CD4-positive, alpha-beta T cell treated with Interleukin-17A for 1 hour (primary cell): ENCODE results near the gene LRRC56.
A peak's percentile ranks its signal among the peaks of the same experiment; 100 is the strongest.

Experiments
- DNase-seq: peaks from one replicate; pipeline ENCODE4 v3.0.0-alpha.2; 2020

LRRC56 gene

DNA sequence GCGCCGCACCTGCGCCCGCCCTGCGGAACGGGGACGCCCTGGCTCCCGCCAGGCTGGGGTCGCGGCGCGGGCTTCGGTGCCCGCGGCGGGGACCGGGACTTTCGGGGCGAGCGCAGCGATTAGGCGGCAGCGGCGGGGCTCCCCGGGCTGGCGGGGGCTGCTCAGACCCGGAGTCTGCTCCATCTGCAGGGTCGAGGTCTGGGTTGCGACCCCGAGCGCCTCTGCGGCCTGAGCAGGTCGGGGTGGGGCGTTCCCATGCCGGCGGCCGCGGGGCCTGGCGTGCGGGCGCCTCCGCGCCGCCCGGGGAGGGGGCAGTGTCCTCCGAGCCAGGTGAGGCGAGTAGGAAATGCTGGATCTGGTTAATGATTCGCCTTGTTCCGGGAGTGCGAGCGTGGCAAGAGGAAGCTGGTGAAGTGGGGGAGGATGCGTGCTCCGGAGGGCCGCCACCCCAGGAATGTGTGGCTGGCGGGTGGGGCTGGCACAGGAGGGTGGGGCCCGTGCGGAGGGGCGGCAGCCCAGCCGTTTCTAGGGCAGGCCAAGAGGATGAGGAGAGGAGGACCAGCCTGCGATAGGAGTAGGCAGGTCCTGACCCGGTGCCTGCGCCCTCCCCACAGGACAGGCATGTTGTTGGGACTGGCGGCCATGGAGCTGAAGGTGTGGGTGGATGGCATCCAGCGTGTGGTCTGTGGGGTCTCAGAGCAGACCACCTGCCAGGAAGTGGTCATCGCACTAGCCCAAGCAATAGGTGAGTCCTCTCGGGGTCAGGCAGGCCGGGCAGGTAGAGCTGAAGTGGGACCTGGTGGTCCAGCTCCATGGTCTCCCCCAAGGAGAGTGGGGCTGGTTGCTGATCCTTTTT is 24.0 kb downstream of the LRRC56 start:
- DNase-seq, result peak; percentile 23

DNA sequence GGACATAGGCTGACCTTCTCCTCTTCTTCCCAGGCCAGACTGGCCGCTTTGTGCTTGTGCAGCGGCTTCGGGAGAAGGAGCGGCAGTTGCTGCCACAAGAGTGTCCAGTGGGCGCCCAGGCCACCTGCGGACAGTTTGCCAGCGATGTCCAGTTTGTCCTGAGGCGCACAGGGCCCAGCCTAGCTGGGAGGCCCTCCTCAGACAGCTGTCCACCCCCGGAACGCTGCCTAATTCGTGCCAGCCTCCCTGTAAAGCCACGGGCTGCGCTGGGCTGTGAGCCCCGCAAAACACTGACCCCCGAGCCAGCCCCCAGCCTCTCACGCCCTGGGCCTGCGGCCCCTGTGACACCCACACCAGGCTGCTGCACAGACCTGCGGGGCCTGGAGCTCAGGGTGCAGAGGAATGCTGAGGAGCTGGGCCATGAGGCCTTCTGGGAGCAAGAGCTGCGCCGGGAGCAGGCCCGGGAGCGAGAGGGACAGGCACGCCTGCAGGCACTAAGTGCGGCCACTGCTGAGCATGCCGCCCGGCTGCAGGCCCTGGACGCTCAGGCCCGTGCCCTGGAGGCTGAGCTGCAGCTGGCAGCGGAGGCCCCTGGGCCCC is 24.8 kb downstream of the LRRC56 start:
- DNase-seq, result no peak

DNA sequence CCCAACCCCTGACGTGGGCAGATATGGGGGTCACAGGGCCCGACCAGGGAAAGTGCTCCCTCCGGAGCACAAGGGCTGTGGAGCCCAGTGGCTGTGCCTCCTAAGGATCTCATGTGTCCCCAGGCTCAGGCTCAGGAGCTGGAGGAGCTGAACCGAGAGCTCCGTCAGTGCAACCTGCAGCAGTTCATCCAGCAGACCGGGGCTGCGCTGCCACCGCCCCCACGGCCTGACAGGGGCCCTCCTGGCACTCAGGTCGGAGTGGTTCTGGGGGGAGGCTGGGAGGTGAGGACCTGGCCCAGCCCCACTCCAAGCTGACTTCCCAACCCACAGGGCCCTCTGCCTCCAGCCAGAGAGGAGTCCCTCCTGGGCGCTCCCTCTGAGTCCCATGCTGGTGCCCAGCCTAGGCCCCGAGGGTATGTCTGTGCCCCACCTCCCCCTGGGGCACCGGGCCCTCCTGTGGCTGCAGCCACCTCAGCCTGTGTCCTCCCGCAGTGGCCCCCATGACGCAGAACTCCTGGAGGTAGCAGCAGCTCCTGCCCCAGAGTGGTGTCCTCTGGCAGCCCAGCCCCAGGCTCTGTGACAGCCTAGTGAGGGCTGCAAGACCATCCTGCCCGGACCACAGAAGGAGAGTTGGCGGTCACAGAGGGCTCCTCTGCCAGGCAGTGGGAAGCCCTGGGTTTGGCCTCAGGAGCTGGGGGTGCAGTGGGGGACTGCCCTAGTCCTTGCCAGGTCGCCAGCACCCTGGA is 25.9 kb downstream of the LRRC56 start:
- no peak for DNase-seq

DNA sequence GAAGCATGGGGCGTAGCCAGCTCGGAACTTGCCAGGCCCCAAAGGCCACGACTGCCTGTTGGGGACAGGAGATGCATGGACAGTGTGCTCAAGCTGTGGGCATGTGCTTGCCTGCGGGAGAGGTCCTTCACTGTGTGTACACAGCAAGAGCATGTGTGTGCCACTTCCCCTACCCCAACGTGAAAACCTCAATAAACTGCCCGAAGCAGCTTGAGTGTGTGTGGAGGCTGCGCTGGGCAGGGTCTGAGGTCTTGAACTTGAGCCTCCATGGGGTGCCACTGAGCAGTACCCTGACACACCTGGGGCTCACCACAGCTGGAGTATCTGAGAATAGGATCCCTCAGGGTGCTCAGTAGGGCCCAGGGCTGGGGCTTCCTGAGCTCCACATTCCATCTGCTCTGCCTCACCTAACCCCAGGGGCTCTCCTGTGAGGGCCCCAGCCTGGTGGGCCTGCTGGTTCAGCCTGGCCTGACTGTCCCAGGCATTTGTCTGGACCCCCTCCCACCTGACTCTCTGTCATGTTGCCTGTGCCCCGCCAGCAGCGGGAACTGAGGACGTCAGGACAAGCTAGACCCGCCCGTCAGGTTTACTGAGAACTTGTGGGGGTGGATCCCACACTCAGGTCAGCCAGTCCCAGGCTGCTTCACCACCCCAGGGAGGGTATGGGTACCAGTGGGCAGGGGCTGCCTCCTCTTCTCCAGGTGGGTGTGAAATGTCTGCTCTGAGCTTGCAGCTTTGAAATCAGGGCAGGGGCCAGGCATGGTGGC is 26.7 kb downstream of the LRRC56 start:
- DNase-seq, result no peak

DNA sequence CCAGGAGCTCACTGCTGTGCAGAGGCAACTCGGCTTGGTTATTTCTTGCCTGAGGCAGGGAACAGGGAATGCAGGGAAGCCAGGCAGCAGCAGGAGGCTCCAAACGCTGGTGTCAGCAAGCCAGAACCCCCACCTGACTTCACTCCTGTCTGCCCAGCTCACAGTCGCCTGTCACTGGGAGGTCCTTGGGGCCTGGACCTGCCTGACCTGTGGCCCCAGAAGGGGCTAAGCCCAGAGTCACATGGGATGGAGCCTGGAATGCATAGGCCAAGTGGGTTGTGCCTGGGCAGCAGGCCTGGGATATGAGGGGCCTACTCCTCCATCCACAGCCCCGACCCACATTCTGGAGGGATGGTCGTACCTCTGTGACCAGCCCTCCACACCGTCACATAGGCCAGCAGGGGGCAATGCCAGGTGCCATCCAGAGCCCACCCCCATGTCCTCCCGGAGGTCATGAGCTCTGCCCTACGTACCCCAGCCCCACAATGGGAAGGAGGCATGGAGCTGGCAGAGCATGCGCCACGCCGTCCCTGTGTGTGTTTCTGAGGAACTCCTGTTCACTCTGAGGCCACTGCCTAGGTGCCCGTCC is 28.7 kb downstream of the LRRC56 start:
- no peak for DNase-seq

DNA sequence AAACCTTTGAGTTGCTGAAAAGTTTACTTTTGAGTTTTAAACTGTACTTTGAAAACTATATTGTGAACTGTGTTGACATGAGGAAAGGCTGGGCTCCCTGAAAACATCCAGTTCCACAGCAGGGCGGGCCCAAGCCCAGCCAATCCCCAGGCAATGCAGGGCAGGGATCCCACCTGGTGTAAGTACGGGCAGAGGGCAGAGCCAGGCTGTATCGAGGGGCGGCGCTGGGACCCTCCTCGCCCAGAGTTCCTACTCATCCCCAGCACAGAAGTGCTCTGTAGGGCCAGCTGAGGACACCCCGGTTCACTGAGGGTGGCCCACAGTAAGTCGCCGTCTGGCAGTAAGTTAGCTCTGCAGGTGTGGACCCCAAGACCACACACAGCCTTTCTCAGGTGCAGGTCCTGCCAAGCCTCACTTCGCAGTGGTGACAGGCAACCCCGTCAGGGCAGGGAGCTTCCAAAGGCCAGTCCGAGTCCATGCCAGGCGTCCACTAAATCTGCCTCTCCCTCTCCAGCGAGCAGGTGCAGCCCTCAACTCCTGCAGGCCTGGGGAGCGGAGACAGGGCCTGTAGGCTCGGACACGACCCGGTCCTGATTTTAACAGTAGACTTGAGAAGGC is 29.8 kb downstream of the LRRC56 start:
- no peak for DNase-seq

DNA sequence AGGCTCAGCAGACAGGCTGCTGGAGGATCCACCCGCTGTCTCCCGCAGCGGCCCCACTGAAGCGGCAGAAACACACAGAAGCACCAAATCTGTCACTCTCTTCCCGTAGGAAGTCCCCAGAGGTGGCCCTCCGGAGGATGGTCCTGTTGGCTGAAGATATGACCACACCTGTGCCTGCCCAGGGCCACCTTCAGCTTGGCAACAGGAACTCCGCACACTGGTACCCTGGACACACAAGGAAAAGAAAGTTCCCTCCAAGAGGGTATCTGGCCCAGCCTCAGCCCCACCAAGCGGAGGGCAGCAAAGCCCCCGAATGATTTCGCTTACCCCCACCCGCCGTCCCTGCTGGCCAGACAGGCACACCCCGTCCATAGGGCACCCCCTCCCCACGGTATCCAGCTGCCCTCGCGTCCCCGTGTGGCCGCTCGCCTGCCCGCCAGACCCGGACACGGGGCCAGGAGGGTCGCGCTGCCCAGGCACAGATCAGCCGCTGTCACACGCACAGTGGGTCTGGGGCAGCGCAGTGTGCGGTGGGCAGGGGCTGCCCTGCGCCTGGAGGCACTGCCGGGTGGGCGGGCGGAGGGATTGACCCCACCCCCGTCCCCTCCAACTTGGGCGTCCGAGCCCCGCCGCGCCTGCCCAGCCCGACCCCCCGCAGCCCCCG is 30.4 kb downstream of the LRRC56 start:
- DNase-seq, result peak; percentile 21

DNA sequence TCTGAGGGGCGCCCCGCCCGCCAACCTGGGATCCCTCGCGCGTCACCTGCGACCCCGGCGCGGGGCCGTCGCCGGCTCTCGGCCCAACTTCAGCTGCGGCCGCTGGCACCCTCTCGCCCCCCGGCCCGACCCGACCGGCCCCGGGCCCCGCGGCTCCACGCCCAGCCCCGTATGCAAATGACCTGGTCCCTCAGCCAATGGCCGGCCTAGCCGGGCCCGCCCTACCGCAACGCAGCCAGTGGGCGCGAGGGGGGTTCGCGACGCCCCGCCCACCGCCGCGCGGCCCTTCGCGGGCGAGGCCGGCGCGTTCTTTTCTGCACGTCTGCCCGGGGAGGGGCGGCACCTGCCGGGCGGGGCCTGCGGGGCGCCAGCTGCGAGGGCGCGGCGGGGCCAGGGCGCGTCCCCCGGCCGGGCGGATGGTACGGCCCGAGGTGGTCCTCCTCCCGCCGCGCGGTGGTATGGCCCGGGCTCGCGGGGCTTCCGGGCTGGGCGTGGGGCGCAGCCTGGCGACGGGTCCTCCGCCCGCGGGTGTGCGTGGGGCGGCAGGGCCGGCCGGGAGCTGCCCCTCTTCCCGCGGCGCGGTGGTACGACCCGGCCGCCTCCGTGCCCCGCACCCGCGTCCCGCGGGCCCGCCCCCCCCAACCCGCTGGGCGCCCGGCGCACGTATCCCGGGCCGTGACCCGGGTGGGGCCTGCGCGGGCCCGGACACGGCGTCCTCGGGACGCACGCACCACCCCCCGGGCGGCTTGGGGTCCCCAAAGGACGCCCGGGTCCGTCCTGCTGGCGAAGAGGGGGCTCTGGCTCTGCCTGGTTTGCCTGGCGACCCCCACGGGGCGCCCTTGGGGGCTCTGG is 31.2 kb downstream of the LRRC56 start:
- DNase-seq, result peak; percentile 95

DNA sequence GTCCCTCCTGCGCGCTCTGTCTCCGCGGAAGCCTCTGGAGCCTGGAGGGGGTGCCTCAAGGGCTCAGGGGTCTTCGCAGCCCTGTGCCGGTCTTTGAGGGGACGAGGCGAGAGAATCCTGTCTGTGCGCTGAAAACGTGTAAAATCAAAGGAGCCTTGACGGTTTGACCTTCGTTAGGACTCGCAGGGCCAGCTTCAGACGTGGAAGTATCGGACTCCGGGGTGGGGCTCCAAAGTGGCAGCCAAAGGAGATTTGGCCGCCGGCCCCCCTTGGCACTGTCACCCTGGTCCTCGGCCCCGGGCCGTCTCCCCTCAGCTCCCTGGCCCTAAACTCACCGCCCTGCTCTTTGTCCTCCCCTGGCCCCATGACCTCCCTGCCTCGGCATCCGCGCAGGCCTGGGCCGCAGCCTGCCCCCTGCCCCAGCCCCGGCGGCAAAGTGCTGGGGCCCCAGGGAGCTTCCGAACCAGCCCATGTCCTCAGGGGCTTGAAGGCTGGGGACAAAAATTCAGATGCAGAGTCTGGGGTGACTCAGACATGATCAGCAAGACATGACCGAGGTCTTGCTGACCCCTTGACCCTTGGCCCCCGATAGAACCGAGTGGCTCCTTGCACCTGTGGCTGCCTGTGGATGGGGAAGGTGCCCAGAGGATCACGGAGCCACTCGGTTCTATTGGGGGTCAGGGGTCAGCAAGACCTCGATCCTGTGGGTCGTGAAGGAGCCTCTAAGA is 32.0 kb downstream of the LRRC56 start:
- DNase-seq, result peak; percentile 4

DNA sequence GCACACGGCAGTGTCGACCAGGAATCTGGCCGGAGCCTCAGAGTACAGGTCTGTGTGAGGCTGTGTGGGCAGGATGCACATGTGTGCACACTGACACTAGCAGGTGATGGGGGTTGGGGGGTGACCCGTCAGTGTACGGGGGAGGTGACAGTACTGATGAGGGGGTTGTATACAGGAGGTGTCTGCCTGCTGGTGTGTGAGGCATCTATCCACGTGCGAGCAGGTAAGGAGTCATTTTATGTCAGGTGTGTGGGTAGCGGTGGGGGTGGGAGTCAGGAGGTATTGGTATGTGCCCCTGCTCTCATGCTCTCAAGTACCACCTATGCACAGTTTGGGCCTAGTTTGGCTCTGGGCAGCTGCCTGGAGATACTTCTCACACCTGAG is 34.5 kb downstream of the LRRC56 start:
- no peak for DNase-seq

DNA sequence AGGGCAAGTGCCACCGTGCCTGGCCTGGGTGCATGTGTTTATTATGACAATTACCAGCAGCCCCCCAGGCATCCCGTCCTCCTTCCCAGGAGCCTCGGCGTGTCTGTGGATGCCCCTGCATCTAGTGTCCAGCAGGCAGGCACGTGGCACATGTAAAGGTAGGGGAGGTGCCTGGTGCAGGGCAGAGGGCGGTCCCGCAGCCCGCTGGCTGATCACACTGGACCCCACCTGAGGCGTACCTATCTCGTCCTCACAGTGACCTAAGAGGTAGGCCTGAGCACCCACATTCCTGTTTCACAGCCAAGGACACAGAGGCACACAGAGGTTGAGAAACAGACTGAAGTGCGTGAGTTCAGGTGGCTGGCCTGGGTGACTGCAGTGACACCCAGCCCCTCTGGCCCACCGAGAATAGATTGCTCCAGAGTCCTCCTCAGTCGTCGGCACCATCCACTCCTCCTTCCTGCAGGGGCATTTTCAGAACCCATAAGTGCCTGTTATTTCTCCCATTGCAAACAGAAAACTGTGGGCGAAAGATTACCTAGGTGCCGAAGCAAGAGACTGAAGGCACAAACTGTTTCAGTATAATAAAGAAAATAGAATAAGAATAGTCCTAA is 35.9 kb downstream of the LRRC56 start:
- DNase-seq, result no peak

DNA sequence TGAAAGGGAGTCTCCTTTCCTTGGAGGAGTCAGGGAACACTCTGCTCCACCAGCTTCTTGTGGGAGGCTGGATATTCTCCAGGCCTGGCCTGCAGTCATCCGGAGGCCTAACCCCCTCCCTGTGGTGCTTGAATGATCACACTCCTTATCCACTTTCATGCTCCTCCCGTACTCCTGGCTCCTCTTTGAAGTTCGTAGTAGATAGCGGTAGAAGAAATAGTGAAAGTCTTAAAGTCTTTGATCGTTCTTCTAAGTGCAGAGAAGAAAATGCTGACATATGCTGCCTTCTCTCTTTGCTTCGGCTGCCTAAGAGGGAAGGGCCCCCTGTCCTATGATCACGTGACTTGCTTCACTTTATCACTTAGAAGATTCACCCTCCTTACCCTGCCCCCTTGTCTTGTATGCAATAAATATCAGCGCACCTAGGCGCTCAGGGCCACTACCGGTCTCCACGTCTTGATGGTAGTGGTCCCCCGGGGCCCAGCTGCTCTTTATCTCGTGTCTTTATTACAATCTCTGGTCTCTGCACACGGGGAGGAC is 36.8 kb downstream of the LRRC56 start:
- peak; percentile 54 for DNase-seq

DNA sequence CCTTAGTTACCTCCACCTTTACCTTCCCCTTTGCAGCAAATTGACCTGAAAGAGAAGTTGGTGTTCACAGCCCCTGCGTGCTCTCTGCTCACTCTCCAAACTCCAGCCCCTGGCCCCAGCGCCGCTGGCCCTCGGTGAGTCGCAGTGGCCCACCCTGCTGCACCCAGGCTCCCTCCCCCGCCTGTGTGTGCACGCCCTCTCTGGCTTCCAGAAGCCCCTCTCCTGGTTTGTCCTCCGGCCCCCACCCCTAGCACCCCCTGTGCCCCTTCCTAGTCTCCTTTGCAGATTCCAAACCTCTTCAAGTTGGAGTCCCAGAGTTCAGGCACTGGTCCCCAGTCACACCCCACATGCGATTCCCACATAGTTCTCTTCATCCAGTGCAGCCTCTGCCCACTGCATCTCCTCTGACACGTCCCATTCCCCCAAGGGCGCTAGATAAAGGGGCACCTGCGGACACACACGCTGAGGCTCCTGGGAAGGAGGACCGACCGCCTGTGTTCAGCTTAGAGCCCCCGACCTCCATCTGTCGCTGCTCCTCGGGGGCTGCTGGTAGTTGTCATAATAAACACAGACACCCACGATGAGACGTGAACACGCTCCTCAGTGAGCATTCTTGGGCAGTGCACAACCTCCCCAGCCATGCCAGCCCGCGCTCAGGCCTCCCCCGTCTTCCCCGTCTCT is 37.4 kb downstream of the LRRC56 start:
- peak; percentile 7 for DNase-seq

DNA sequence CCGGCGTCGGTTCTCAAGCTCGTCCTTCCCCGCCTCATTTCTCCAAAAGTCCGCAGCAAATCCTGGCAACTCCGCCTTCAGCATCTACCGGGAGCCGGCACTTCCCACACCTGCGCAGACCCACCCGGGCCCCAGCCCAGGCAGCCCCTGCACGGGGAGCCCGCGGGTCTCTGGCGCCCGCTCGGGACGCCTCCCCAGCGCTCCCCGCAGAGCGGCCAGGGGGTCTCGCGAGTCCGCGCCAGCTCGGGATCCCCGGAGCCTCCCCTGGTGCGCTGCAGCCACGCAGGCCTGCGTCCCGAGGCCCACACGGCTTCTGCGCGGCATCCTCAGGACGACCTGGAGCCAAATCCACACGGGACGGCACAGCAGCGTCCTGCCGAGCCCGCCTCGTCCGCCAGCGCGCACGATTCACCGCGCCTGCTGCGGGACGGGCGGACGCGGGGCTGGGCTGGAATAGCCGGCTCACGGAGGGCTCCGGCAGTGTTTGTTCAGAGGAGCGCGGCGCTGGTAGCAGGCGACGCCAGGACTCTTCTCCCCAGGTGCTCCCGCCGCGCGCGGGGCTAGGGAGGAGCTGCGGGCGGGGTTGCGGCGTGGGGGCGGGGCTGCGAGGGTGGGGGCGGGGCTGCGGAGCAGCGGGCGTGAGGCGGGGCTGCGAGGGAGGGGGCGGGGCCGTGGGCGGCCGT is 38.1 kb downstream of the LRRC56 start:
- no peak for DNase-seq

DNA sequence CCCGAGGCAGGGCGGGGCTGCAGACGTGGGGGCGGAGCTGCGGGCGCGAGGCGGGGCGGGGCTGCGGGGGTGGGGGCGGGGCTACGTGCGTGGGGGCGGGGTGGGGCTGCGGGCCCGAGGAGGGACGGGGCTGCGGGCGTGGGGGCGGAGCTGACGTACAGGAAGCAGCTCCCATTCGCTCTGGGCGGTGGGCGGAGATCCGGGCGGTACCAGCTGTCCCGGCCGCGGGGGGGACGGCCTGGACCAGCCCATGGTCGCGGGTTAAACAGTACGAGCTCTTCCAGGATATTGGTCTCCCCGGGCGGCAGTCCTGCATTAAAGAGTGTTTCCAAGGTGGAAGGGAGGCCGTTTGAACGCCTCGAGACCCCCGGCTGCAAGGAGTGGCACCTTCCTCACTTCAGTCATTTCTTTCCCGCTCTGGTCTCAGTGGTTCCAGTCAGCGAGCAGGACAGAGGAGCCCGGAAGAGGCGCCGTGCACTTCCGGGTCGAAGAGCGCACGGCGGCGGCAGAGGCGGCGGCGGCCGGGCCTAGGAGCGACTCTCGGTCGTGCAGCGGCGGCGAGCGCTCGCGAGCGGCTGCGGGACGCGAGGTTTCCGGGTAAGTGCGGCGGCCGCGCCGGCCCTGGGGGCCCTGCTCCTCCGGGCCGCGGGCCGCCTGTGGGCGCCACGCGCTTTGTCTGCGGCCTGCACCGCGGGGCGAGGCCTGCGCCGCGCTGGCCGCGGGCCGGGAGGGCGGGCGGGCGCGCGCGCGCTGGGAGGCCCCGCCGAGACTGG is 38.9 kb downstream of the LRRC56 start, which contains the start of gene PHRF1:
TSS of gene PHRF1 (plus strand) at position 475 of the 773 bp plus-strand sequence. CDS start 5,043 bp downstream, outside the sequence.
- DNase-seq, result peak; percentile 96

DNA sequence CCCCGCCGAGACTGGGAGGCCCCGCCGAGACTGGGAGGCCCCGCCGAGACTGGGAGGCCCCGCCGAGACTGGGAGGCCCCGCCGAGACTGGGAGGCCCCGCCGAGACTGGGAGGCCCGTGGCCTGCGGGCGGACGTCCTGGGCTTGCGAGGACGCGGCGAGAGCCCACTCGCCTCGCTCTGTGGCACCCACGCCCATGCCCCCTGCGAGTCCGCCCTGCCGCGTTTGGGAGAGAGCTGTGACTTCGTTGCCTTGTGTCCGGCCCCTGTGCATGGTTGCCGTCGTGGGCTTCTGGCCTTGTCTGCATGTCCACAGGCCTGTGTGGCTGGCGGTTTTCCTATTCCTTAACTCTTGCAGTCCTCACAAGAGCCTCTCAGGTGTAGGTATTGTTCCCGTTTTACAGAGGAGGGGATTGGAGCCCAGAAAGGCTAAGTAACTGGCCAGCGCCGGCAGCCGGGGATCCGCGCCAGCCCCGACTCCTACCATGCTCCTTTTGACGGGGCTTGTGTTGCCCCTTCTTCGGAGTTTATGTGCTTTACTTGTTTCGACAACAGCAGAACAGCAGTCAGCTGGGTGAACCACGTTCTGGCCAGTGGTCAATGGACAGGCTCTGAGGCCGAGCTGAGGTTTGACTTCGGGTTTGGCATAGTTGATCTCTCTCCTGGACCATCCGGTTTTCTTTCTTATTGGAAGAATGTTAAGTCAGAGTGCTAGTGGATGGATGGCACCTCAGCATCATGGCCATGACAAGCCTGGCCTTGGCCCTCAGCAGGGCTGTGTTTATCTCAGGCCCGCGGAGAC is 39.7 kb downstream of the LRRC56 start:
- no peak for DNase-seq
